ENCODE results near the gene QRSL1. TPM values are rescaled to one million over a fixed set of nuclear protein-coding genes. Genes with fewer than 3 reads are reported as not detected.
"Not testable (repeated sequence)": the region's sequence is repeated elsewhere in the genome, so short reads cannot be mapped to it uniquely, and the experiment has no call there.

Gene QRSL1
- total RNA-seq, 1 donor from 2014 or later: 17.4 TPM

- intact Hi-C loops (cut with micrococcal nuclease): no loop called here
Observed at GRCh38 chr6:106674541-106675229, 45.3 kb downstream of the QRSL1 start.

GRCh38 chr6:106677282-106677681 lies 47.9 kb downstream of the QRSL1 start:
- intact Hi-C loops (cut with micrococcal nuclease): no loop called here

GRCh38 chr6:106684011-106684410 lies 54.6 kb downstream of the QRSL1 start:
- intact Hi-C loops (cut with micrococcal nuclease): no loop called here

GRCh38 chr6:106685833-106686232 lies 56.5 kb downstream of the QRSL1 start:
- intact Hi-C loops (cut with micrococcal nuclease): no loop called here

- intact Hi-C loops (cut with micrococcal nuclease): no loop called here
Observed at GRCh38 chr6:106688177-106688951, 59.0 kb downstream of the QRSL1 start.

GRCh38 chr6:106692112-106692818 lies 62.9 kb downstream of the QRSL1 start:
- intact Hi-C loops (cut with micrococcal nuclease): no loop called here

- intact Hi-C loops (cut with micrococcal nuclease): no loop called here
Observed at GRCh38 chr6:106692819-106693208, 63.4 kb downstream of the QRSL1 start.

GRCh38 chr6:106693418-106693817 lies 64.0 kb downstream of the QRSL1 start:
- intact Hi-C loops (cut with micrococcal nuclease): no loop called here

- intact Hi-C loops (cut with micrococcal nuclease): no loop called here
Observed at GRCh38 chr6:106694343-106694742, 65.0 kb downstream of the QRSL1 start.

- intact Hi-C loops (cut with micrococcal nuclease): no loop called here
Observed at GRCh38 chr6:106700581-106700980, 71.2 kb downstream of the QRSL1 start.

- intact Hi-C loops (cut with micrococcal nuclease): not testable (repeated sequence)
Observed at GRCh38 chr6:106701201-106701600, 71.8 kb downstream of the QRSL1 start.

- intact Hi-C loops (cut with micrococcal nuclease): no loop called here
Observed at GRCh38 chr6:106702046-106702445, 72.7 kb downstream of the QRSL1 start.

- intact Hi-C loops (cut with micrococcal nuclease): no loop called here
Observed at GRCh38 chr6:106702451-106703110, 73.2 kb downstream of the QRSL1 start.

GRCh38 chr6:106704327-106704726 lies 74.9 kb downstream of the QRSL1 start:
- intact Hi-C loops (cut with micrococcal nuclease): no loop called here

GRCh38 chr6:106705156-106705555 lies 75.8 kb downstream of the QRSL1 start:
- intact Hi-C loops (cut with micrococcal nuclease): no loop called here

- intact Hi-C loops (cut with micrococcal nuclease): no loop called here
Observed at GRCh38 chr6:106710580-106710979, 81.2 kb downstream of the QRSL1 start.

GRCh38 chr6:106714281-106714680 lies 84.9 kb downstream of the QRSL1 start:
- intact Hi-C loops (cut with micrococcal nuclease): no loop called here

GRCh38 chr6:106715922-106716321 lies 86.5 kb downstream of the QRSL1 start:
- intact Hi-C loops (cut with micrococcal nuclease): no loop called here

GRCh38 chr6:106716966-106717365 lies 87.6 kb downstream of the QRSL1 start:
- intact Hi-C loops (cut with micrococcal nuclease): no loop called here
